ENCODE results near the gene RAB39A. TPM values are rescaled to one million over a fixed set of nuclear protein-coding genes. Genes with fewer than 3 reads are reported as not detected.
A peak's percentile ranks its signal among the peaks of the same experiment; 100 is the strongest.
"Not testable (repeated sequence)": the region's sequence is repeated elsewhere in the genome, so short reads cannot be mapped to it uniquely, and the experiment has no call there.

RAB39A gene
- polyA plus RNA-seq (ENCODE audit: insufficient read length in 3 of 3) = under 1 TPM; 0.46 to 0.87 (median 0.72) TPM

- peak; percentile 54 to 73 (median 54) for DNase-seq (ENCODE audit: low read depth in 3 of 3, low spot score in 2 of 3)
These were observed at the start of gene RAB39A for GRCh38 chr11:107928046-107928766. TSS of gene RAB39A (plus strand) at chr11:107928448. CDS start at chr11:107928569, 121 bp downstream.

GRCh38 chr11:107881471-107881870, 46.8 kb upstream of the RAB39A start:
- DNase-seq (ENCODE audit: low read depth in 3 of 3, low spot score in 2 of 3) = not testable (repeated sequence)

GRCh38 chr11:107882095-107882820, 46.0 kb upstream of the RAB39A start:
- no peak for DNase-seq (ENCODE audit: low read depth in 3 of 3, low spot score in 2 of 3)

- DNase-seq (ENCODE audit: low read depth in 3 of 3, low spot score in 2 of 3) = no peak
These were observed 30.0 kb upstream of the RAB39A start for GRCh38 chr11:107898270-107898669.

- DNase-seq (ENCODE audit: low read depth in 3 of 3, low spot score in 2 of 3) = no peak
These were observed 20.0 kb upstream of the RAB39A start for GRCh38 chr11:107908211-107908610.

- not testable (repeated sequence) for DNase-seq (ENCODE audit: low read depth in 3 of 3, low spot score in 2 of 3)
These were observed 15.8 kb upstream of the RAB39A start for GRCh38 chr11:107912415-107912814.

GRCh38 chr11:107915229-107915628, 13.0 kb upstream of the RAB39A start:
- no peak for DNase-seq (ENCODE audit: low read depth in 3 of 3, low spot score in 2 of 3)

GRCh38 chr11:107916671-107917241, 11.5 kb upstream of the RAB39A start:
- DNase-seq (ENCODE audit: low read depth in 3 of 3, low spot score in 2 of 3) = no peak

- DNase-seq (ENCODE audit: low read depth in 3 of 3, low spot score in 2 of 3) = no peak
These were observed 6.3 kb upstream of the RAB39A start for GRCh38 chr11:107921997-107922396.

GRCh38 chr11:107923519-107923918, 4.7 kb upstream of the RAB39A start:
- not testable (repeated sequence) for DNase-seq (ENCODE audit: low read depth in 3 of 3, low spot score in 2 of 3)

GRCh38 chr11:107924306-107924705, 3.9 kb upstream of the RAB39A start:
- DNase-seq (ENCODE audit: low read depth in 3 of 3, low spot score in 2 of 3) = no peak

GRCh38 chr11:107927559-107927958, 689 bp upstream of the RAB39A start:
- DNase-seq (ENCODE audit: low read depth in 3 of 3, low spot score in 2 of 3) = no peak

- DNase-seq (ENCODE audit: low read depth in 3 of 3, low spot score in 2 of 3) = no peak
These were observed 689 bp downstream of the RAB39A start for GRCh38 chr11:107928767-107929507.

- DNase-seq (ENCODE audit: low read depth in 3 of 3, low spot score in 2 of 3) = no peak
These were observed 1.5 kb downstream of the RAB39A start for GRCh38 chr11:107929611-107930200.

- no peak for DNase-seq (ENCODE audit: low read depth in 3 of 3, low spot score in 2 of 3)
These were observed 3.0 kb downstream of the RAB39A start for GRCh38 chr11:107931206-107931605.

GRCh38 chr11:107947904-107948303, 19.7 kb downstream of the RAB39A start:
- DNase-seq (ENCODE audit: low read depth in 3 of 3, low spot score in 2 of 3) = no peak

- DNase-seq (ENCODE audit: low read depth in 3 of 3, low spot score in 2 of 3) = not testable (repeated sequence)
These were observed 20.1 kb downstream of the RAB39A start for GRCh38 chr11:107948328-107948727.

- DNase-seq (ENCODE audit: low read depth in 3 of 3, low spot score in 2 of 3) = no peak
These were observed 22.9 kb downstream of the RAB39A start for GRCh38 chr11:107951155-107951554.

GRCh38 chr11:107953446-107953845, 25.2 kb downstream of the RAB39A start:
- no peak for DNase-seq (ENCODE audit: low read depth in 3 of 3, low spot score in 2 of 3)

GRCh38 chr11:107956543-107956942, 28.3 kb downstream of the RAB39A start:
- DNase-seq (ENCODE audit: low read depth in 3 of 3, low spot score in 2 of 3) = no peak

All from right renal cortex interstitium (tissue), 3 donors.